ENCODE data around the gene MLLT3.

Gene MLLT3

DNA sequence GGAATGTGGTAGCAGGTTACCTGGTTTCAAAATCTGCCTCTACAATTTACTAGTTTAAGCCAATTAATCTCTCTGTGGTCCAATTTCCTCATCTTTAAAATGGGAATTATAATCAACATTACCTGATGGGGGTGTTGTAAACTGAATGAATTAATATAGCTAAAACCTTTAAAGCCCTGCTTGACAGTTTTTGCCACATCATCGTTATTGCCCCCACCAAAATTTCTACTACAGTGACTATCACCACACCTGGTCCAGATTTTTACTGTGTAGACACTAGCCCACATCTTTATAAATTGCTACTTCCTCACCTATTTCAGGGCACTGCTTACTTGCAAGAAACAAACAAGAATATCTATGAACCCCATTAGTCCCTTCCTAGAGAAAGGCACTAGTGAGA lies 65.0 kb downstream of the MLLT3 start:
- DNase-seq (ENCODE audit: low spot score): no peak

DNA sequence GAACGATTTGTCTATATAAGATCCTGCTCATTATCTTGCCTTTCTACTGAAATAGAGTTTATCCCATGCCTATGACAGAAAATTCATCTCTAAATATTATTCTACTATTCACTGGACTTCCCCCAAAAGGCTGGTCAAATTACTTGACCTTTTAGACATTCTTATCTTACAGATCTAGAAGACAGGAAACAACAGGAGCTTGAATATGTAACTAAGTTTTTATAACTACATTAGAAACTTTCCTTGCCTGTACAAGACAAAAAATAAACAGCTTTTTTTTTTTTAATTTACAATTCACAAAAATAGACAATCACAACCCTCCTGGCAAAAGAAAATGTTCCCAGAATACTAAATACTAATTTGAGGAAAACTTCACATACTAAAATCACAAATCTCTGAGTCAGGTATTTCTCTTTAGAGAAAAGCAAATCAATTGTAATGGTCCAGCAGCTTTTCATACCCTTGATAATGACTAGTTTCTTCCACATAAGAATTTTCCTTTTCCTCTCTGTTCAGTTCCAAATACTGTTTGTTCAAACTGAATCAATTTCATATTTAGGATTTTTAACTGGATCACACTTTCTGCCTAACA lies 68.6 kb downstream of the MLLT3 start:
- no peak for DNase-seq (ENCODE audit: low spot score)

DNA sequence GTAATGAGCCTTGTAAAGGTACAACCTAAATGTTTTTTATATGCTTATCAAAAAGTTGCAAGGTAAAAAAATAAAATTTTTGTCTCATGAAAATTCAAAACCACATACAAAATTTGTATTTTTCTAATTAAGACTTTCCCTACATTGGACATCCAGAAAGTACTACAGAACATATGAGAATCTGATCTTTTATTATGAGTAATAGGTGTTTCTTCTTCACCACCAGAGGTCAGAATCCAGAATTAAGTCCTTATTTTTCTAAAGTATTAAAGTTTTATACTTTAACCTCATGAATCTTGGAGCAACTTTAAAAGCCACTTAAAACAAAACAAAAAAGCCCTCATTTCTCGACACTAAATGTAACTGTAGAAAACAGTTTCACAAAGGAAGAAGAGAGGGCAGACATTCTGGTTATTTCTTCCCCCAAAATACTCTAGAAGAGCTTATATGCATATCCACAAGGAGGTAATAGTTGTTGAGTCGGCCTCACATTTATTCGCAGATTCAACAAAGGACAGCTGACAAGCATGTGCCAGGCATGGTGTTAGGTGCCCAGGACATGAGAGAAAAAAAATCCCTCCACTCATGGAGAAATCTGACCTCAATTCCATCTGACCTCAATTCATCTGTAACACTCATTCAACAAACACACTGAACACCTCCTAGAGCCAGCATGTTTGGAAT lies 69.3 kb downstream of the MLLT3 start:
- DNase-seq (ENCODE audit: low spot score): no peak

DNA sequence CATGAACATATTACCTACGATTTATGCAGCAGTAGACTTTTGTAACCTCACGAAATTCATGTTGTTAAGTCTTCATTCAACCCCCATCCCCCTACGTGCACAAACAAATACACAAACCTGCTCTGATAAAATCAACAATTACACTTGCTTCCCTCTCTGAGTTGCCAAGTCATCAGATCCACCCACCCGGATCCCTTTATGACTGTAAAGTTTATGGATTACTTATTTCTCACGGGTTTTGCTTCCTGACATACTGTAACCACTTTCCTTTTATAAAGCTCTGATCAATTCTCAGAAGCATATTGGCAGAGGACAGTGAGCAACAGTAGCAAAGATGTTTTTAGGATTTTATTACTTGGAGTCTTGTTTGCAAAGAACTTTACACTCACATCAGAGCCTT lies 70.5 kb downstream of the MLLT3 start:
- peak; percentile 16 for DNase-seq (ENCODE audit: low spot score)

DNA sequence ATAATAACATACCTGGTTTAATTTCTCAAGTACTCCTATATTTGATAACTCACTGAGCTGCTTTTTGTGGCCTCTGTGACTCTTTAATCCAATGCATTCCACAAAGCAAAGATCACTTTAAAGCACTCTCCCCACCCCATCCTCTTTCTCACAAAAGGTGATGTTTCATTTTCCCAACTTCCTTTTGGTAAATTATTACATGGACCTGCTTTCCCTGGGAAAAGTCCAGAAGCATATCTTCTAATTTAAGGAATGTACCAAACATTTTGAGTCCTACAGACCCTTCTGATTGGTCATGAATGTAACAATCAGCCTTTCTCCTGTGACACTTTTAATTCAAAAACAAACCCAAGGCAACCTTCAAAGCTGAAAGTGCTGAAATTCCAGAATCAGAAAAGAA lies 71.1 kb downstream of the MLLT3 start:
- DNase-seq (ENCODE audit: low spot score): no peak

DNA sequence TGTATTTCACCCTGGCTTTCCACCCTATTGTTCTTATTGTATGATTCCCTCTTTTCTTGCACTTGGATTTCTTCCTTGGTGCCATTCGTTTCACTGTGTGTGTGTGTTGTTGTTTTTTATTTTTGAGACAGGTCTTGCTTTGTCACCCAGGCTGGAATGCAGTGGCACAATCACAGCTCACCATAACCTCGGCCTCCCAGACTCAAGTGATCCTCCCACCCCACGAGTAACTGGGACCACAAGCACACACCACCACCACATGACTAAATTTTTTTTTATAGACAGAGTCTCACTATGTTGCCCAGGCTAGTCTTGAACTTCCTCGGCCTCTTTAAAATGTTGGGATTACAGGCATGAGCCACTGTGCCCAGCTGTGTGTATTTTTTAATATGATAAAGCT lies 72.0 kb downstream of the MLLT3 start:
- DNase-seq (ENCODE audit: low spot score): no peak

DNA sequence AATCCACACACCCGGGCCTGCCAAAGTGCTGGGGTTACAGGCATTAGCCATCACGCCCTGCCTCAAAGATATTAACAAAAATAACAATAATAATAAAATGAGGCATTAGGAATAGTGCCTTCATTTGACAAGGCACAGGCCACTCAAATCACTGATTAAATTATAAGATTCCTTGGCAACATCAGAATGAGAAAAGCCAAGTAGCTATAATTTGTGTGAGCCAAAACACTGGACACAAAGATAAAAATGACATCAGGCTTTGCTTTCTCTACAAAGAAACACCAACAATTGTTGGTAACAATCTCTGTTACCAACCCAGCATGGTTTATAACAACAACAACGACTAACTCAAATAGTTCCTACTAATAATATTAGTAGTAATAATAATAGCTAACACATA lies 73.2 kb downstream of the MLLT3 start:
- DNase-seq (ENCODE audit: low spot score): no peak

DNA sequence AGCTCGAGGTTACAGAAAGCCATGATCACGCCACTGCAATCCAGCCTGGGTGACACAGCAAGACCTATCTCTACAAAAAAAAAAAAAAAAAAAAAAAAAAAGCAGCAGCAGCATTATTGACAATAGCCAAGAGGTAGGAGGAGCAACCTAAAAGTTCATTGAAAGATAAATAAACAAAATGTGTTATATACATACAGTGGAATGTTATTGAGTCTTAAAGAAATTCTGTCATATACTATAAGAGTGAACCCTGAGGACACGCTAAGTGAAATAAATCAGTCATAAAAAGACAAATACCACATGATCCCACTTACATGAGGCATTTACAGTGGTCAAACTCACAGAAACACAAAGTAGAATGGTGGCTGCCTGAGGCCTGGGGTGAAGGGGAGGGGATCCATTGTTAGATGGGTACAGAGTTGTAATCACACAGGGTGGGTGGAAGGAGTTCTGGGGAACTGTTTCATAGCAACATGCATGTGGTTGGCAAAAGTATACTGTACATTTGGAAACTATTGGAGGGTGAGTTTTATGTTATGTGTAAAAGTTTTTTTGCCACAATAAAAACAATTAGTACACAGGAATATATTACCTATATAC lies 77.2 kb downstream of the MLLT3 start:
- no peak for DNase-seq (ENCODE audit: low spot score)

DNA sequence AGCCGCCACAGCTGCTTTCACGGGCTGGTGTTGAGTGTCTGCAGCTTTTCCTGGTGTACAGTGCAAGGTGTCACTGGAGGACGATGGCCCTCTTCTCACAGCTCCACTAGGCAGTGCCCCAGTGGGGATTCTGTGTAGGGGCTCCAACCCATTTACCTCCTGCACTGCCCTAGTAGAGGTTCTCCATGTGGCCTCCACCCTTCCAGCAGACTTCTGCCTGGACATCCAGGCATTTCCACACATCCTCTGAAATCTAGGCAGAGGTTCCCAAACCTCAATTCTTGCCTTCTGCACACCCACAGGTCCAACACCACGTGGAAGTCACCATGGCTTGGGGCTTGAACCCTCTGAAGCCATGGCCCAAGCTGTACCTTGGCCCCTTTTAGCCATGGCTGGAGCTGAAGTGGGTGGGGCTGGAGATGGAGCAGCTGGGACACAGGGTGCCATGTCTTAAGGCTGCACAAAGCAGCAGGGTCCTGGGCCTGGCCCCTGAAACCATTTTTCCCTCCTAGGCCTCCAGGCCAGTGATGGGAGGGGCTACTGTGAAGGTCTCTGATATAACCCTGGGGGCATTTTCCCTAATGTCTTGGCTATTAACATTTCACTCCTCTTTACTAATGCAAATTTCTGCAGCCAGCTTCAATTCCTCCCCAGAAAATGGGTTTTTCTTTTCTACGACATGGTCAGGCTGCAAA lies 82.0 kb downstream of the MLLT3 start:
- DNase-seq (ENCODE audit: low spot score): no peak

DNA sequence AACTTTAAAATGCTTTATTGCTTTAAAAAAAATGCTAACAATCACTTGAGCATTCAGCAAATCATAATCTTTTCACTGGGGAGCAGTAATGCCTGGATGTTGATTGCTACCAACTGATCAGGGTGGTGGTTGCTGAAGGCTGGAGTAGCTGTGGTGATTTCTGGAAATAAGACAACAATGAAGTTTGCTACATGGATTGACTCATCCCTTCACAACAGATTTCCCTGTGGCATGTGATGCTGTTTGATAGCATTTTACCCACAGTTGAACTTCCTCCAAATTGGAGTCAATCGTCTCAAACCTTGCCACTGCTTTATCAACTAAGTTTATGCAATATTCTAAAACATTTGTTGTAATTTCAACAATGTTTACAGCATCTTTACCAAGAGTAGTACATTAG lies 83.3 kb downstream of the MLLT3 start:
- DNase-seq (ENCODE audit: low spot score): no peak

DNA sequence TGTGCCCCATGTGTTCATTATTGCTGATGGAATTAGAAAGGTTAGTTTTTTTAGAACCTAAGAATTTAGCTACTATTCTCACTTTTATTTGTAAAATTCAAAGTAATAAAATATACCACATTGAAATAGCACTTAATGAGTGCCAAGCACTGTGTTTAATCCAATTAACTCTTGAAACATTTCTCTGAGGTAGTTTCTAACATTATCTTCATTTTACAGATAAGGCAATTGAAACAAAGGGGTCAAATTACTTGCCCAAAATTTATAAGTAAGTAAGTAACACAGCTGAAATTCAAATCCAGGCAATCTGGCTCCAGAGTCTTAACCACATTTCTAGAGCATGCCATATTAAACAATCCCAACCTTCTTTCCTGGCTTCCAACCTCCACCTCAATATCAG lies 84.2 kb downstream of the MLLT3 start:
- DNase-seq (ENCODE audit: low spot score): no peak

DNA sequence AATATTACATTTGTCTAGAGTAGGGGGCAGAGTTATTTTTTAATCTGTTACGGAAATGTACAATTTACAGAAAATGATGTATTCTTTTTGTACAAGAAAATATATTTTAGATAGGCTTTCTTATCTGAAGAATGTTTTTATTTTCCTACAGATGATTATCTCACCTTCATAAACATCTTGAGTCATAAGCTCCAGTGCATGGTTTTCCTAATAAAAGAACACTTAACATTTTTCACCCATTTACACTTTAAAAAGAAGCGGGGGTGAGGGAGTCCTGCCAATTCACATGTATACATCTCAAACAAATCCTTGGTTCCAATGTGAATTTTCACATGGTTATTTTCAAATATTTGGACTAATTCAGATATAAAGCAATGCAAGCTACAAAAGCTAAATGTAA lies 85.0 kb downstream of the MLLT3 start:
- DNase-seq (ENCODE audit: low spot score): no peak

DNA sequence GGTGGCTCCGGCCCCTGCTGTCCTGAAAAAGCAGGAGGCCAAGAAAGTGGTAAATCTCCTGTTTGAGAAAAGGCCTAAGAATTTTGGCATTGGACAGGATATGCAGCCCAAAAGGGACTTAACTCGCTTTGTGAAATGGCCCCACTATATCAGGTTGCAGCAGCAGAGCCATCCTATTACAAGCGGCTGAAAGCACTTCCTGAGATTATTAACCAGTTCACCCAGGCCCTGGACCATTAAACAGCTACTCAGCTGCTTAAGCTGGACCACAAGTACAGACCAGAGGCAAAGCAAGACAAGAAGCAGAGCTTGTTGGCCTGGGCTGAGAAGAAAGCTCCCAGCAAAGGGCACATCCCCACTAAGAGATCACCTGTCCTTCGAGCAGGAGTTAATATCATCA lies 89.7 kb downstream of the MLLT3 start:
- no peak for DNase-seq (ENCODE audit: low spot score)

DNA sequence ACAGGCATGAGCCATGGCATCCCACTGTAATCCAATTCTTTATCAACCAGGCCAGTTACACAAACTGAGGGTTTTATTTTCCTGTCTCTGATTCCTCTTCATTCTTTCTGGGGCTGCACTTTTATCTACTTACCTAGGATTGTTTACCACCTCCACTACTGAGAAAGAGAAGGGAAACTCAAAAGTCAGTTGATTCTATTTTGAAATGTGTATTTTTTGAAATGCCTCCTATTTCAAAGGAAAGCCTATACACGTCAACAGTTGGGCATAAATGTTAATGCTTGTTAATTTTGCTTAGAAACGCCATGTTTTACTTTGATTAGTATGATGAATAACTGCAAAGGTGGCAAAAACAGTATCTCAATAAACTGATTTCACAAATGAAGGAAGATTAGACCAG lies 92.5 kb downstream of the MLLT3 start:
- DNase-seq (ENCODE audit: low spot score): no peak

DNA sequence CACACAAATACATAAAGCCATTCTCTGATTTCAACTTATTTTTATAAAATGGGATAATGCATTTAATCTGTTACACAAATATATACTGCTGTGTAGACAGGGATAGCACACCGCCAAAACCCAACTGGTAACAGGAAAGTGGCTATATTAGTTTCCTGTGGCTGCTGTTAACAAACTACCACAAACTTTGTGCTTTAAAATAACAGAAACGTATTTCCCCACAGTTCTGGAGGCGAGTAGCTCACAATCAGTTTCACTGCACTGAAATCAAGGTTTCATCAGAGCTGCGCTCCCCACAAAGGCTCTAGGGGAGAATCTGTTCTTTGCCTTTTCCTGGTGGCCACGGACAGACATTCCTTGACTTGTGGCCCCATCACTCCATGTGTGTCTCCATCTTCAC lies 94.0 kb downstream of the MLLT3 start:
- DNase-seq (ENCODE audit: low spot score): no peak

DNA sequence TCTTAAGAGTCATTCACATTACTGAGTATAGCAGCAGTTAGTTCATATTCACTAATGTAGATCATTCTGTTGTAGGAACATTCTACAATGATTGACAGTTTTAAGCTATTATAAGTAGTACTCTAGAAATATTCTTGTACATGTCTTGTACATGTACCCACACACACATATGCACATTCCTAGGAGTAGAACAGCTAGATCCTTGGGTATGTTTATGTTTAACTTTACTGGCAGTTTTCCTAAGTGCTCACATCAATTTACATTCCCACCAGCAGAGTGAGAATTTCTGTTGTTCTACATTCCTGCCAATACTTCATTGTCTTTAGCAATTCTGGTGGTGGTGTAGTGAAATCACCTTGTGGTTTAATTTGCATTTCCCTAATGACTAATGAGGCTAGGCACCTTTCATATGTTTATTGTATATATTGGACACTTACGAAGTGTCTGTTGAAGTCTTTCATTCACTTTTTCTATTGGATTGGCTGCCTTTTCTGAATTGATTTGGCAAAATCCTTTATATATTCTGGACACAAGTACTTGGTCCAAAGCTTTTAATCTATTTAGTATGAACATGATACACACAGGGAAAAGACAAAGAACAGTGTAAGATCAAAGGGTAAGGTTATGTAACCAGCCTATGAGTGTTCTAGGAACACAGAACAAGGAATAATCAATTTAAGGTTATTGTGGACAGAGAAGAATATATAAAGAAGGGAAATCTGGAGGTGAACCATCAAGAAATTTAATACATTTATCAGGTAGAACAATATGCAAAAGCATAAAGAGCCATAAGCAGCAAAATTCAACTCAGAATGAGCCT lies 95.6 kb downstream of the MLLT3 start:
- DNase-seq (ENCODE audit: low spot score): no peak

DNA sequence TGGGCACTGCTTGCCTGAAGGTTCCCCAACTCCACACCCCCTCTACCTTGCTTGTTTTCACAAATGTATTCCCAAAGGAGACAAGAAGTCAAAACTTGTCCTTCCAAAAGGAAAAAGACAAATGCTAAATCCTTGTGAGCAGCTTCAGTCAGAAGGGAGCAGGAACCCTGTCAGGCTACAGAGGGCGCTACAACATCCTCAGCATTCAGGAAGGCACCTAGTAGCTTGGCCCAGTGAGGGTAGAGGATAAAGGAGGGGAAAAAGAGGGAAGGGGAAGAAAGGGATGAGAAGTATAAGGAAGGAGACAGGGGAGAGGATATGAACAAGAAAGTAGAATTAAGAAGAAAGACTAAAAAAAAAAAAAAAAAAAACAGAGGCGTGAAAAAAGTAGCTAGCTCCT lies 97.5 kb downstream of the MLLT3 start:
- peak; percentile 11 for DNase-seq (ENCODE audit: low spot score)

DNA sequence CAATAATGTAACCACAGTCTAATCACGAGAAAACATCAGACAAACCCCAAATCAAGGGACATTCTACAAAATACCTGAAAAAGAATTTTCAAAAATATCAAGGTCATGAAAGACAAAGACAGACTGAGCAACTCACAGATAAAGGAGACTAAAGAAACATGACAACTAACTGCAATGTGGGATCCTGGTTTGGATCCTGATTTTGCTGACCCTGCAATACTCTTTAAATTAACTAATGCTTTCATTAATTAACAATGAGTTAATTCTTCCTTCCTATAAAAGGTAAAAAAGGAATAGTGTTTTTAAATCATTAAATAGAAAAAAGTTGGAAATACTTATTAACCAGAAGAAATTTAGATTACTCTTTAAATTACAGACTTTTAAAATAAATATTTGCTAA lies 103.6 kb downstream of the MLLT3 start:
- no peak for DNase-seq (ENCODE audit: low spot score)

DNA sequence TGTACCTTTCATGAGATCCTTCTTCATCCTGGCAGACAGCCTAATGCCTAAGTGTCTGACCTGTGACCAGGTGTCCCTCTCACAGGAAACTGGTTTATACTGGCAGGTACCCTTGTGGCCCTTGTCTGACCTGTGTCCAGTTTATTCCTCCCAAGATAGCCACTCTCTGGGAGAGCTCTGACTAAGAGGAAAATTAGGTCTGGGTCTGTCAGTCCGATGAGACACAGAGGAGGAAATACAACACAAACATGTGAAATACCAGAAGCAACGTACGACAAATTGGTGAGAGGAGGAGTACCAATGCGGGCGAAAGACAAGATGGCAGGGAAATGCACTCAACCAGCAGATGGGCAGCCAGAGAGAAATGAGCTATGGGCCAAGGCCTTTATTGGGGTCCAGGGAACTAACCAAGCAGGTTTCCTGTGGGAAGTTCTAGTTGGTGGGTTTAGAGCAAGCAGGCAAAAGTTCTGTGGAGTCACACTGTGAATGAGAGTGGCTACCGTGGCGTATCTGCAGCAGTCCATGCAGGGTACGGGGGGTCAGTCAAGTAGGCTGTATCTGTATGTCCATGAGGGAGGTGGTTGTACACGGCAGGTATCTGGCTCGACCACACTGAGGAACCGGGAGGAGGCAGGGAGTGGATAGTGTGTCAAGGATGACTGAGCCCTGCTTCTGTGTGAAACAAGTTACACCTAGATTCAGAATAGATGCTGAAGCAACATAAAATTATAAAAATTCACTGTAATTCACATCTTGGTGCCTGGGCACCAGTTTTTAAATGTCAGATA lies 109.0 kb downstream of the MLLT3 start:
- DNase-seq (ENCODE audit: low spot score): no peak

DNA sequence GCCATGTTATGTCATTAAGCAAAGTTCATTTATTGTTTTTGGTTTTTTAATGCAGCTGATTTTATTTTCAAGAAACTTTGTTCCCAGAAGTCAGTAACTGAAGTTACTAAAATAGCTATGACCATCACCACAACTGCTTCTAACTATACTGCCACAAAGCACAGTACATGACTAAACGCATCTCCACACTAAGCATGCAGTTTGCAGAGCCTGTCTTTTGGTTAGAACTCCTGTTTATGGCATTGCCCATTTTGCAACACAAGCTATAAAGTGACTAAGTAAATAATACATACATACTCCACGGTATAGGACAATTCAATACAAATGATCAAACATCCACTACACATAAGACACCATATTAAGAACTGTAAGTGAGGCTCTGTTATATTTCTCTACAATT lies 109.7 kb downstream of the MLLT3 start:
- no peak for DNase-seq (ENCODE audit: low spot score)

DNA sequence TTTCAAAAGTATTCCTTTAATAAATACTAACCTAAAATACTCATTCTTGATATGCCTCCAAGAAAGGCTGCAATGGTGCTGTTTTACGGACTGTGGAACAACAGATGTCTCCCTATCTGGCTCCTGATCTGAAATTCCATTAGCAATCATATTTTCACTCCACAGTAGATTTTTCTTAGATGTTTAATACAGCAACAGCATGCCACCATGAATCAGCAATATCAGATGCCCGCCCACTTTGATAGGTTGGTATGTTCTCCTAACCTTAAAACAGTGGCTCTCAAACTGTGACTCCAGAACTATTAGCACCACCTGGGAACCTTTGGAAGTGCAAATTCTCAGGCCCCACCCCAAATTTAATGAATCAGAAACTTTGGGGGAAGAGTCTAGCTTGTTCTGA lies 110.2 kb downstream of the MLLT3 start:
- no peak for DNase-seq (ENCODE audit: low spot score)

DNA sequence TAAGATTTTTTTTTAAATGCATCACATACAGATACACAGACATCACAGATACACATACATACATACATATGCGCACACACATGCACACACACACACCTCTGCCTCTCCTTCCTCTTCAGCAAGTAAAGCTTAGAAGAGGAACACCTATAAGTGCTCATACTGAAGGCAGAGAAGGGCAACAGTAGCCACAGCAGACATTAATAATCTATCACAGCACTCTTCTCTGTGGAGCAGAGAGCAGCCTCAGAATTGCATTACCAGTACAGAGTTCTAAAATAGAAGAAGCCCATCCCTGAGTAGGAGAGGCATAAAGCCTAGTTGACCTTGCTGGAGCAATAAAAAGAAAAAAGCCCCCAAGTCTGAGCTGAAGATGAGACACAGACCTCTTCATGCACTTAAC lies 110.6 kb downstream of the MLLT3 start:
- DNase-seq (ENCODE audit: low spot score): no peak

All from HuH-7 (cell line).